GM06990 (cell line): ENCODE data around the gene PPP1R3E.

Experiments
- DNase-seq: peaks from one replicate; pipeline ENCODE4 v3.0.0-alpha.2; 2011; ENCODE audit not compliant: insufficient read length; ENCODE audit errors: extremely low read depth
- H3K27me3 ChIP-seq: replicated peaks from 2 replicates; pipeline ENCODE4 v1.6.0; 2011; ENCODE audit warnings: low read length; ENCODE audit not compliant: control insufficient read depth, insufficient read depth
- H3K36me3 ChIP-seq: 2 replicates; pipeline ENCODE4 v1.5.1; 2011; ENCODE audit warnings: low read length; ENCODE audit not compliant: control insufficient read depth, insufficient read depth
- H3K4me3 ChIP-seq: replicated peaks from 2 replicates; pipeline ENCODE4 v1.5.1; 2011; ENCODE audit warnings: low read depth, mild to moderate bottlenecking, control low read depth, low read length
- TF ChIP-seq, protein P1 (sequence below): IDR thresholded peaks from 2 replicates; pipeline ENCODE4 v1.5.1; 2011; ENCODE audit warnings: low read length, control low read depth, mild to moderate bottlenecking, inconsistent platforms; ENCODE audit not compliant: insufficient read depth, poor library complexity, severe bottlenecking

Gene PPP1R3E

GRCh38 chr14:23249824-23250223 is 52.8 kb downstream of the PPP1R3E start:
- DNase-seq = no peak
- H3K4me3 ChIP-seq = no peak overlapping the region
- no peaks in the 10 kb centered on the region for H3K27me3 ChIP-seq
- TF ChIP-seq, protein P1, sequence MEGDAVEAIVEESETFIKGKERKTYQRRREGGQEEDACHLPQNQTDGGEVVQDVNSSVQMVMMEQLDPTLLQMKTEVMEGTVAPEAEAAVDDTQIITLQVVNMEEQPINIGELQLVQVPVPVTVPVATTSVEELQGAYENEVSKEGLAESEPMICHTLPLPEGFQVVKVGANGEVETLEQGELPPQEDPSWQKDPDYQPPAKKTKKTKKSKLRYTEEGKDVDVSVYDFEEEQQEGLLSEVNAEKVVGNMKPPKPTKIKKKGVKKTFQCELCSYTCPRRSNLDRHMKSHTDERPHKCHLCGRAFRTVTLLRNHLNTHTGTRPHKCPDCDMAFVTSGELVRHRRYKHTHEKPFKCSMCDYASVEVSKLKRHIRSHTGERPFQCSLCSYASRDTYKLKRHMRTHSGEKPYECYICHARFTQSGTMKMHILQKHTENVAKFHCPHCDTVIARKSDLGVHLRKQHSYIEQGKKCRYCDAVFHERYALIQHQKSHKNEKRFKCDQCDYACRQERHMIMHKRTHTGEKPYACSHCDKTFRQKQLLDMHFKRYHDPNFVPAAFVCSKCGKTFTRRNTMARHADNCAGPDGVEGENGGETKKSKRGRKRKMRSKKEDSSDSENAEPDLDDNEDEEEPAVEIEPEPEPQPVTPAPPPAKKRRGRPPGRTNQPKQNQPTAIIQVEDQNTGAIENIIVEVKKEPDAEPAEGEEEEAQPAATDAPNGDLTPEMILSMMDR = no peak
- no peaks in the 10 kb centered on the region for H3K36me3 ChIP-seq

GRCh38 chr14:23248601-23249000 is 54.1 kb downstream of the PPP1R3E start:
- TF ChIP-seq, protein P1 = no peak
- DNase-seq = no peak
- H3K4me3 ChIP-seq = no peak overlapping the region
- no peaks in the 10 kb centered on the region for H3K36me3 ChIP-seq
- H3K27me3 ChIP-seq = no peaks in the 10 kb centered on the region
